DOHH2 (cell line): ENCODE measurements around the gene CRIM1.

Experiments
- EZH2phosphoT487 ChIP-seq: fragments of 200-600 bp; sonication (generic); IDR thresholded peaks from 2 replicates; pipeline ENCODE4 v1.6.1; 2017; ENCODE audit warnings: borderline replicate concordance, mild to moderate bottlenecking, antibody characterized with exemption, low read length, moderate library complexity, mixed read lengths
- TF ChIP-seq, protein P1 (sequence below): fragments of 200-600 bp; sonication (generic); IDR thresholded peaks from one replicate; pipeline ENCODE4 v1.5.1; 2014; ENCODE audit warnings: antibody characterized with exemption, mild to moderate bottlenecking, low read depth, low read length; ENCODE audit not compliant: poor library complexity, severe bottlenecking

DNA sequence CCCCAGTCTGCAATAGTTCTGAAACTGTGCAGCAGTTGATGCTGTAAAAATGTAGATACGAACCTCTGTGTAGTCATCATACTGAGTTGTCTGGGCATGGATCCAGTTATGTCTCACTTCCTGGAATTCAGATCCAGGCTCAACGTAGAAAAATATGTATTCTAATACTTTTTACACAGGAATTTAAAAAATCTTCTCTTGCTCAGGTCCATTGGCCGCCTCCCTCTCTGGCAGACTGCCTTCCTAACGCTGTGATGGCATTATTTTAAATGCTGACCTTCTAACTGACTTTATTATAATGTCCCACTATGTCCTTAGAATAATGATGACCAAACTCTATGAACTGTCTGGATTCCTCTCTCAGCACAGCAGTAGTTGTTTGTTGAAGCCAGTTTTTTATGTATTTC is 122.8 kb downstream of the CRIM1 start:
- TF ChIP-seq, protein P1, sequence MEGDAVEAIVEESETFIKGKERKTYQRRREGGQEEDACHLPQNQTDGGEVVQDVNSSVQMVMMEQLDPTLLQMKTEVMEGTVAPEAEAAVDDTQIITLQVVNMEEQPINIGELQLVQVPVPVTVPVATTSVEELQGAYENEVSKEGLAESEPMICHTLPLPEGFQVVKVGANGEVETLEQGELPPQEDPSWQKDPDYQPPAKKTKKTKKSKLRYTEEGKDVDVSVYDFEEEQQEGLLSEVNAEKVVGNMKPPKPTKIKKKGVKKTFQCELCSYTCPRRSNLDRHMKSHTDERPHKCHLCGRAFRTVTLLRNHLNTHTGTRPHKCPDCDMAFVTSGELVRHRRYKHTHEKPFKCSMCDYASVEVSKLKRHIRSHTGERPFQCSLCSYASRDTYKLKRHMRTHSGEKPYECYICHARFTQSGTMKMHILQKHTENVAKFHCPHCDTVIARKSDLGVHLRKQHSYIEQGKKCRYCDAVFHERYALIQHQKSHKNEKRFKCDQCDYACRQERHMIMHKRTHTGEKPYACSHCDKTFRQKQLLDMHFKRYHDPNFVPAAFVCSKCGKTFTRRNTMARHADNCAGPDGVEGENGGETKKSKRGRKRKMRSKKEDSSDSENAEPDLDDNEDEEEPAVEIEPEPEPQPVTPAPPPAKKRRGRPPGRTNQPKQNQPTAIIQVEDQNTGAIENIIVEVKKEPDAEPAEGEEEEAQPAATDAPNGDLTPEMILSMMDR = no peak
- no peak for TF ChIP-seq EZH2phosphoT487
